Kasumi-1 (cell line): Measurements from ENCODE around the gene SPRY1.

ENCODE experiments used
- DNase-seq, 2 experiments: peaks; one replicate each; lab custom pipeline; 2025; lab: John Stamatoyannopoulos, UW

Gene SPRY1

DNA sequence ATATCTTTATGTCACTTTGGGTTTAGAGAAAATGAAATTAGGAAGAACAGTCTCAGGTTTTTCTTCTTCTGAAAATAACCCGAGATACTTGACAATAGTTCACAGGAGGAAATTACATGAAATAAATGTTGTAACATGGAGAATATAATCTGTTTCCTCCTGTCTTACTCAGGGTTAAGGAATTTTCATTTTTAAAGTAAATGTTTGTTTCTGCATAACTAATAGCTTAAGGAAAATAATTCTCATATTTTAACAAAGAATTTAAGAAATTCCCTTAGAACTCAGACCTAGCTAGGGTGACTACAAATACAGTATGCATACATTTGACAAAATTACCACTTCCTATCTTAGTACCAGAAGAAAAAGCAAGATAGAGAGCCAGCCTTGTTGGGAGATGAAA, 17.2 kb upstream of the SPRY1 start:
- no peak for DNase-seq

GRCh38 chr4:123380728-123381716, 15.6 kb upstream of the SPRY1 start:
- no peak for DNase-seq

- DNase-seq: no peak
These were observed 14.6 kb upstream of the SPRY1 start for GRCh38 chr4:123381996-123382395.

- DNase-seq: no peak
These were observed 13.0 kb upstream of the SPRY1 start for GRCh38 chr4:123383566-123383965.

- DNase-seq: no peak
These were observed 10.0 kb upstream of the SPRY1 start for GRCh38 chr4:123386609-123387008.

DNA sequence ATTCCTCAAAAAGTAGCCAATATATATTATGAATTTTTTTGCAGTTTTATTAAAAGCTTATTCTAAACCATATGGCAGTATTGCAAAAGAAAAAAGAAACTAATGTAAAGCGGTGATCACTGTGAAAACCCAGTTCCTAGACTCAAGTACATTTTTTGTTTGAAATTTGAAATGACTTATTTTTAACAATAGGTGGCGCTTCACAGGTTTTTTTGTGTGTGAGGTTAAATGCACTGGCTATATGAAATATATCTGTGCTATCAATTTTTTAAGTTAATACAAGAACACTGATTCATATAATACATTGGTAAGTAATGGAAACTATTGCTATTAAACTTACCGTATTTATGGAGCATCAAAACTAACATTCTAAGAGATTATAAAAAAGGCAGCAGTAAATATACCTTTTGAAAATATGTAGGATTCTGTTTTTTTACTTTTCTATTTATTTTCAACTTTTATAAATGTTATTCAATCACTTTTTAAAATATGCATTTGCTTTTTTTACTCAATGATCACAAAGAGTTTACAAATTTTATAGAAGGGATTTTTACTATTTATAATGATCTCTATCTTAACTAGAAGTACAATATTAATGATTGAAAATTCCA, 5.6 kb upstream of the SPRY1 start:
- peak; percentile 59 to 62 for DNase-seq

DNA sequence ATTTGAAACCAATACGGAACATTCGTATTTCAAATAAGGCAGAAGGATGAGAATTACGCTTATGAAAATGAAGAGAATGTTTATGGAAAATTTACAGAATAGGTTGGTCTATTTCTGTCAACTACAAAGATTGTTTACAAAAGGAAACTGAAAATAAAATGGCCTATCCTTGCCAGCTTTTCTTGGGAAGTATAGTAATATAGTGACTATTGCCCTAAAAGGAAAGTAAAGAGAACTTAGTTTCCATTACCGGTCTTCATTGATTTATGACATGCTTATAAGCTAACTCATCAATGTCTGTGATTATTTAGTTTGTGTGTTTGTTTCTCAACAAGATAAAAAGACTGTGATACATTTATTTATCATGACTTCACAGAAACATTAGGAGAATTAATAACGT, 2.9 kb upstream of the SPRY1 start:
- no peak for DNase-seq

- DNase-seq: peak; percentile 60 to 65
These were observed 810 bp downstream of the SPRY1 start for GRCh38 chr4:123397144-123398065.

DNA sequence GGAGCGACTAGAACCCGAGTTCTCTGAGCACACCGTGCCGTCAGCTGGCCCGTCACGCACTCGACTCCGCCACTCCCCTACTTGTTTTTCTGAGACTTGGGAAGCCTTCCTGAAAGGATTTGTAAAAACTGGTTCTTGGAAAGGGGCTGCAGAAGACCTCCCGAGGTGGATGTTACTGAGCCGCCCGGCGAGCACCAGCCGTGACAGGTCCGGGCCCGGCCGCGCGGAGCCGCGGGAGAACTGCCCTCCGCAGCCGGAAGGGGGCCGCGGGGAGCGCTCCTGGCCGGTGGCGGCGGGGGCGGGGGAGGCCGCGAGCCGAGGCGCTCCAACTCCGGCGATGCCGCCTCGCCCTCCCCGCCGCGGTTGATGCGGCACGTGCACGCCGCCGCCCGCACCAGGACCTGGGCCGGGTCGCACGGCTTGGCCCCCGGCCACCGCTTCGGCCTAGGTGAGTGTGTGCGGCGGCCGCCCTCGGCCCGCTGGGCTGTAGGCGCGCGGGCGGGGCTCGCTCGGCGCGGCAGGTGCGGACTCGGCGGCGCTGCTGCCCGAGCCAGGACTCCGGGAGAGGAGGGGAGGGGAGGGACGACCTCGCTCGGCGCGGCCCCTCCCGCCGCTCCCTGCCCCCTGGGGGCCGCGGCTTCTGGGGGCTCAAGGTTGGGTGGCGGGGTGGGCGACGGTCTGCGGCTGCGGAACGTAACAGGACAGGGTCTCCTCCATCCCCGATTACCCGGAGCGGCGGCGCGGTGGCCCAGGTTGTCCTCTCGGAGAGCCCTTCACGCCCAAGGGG, 1.7 kb downstream of the SPRY1 start:
- peak; percentile 33 to 47 for DNase-seq

- DNase-seq: peak; percentile 55 to 61
These were observed 2.4 kb downstream of the SPRY1 start for GRCh38 chr4:123398853-123399626.

DNA sequence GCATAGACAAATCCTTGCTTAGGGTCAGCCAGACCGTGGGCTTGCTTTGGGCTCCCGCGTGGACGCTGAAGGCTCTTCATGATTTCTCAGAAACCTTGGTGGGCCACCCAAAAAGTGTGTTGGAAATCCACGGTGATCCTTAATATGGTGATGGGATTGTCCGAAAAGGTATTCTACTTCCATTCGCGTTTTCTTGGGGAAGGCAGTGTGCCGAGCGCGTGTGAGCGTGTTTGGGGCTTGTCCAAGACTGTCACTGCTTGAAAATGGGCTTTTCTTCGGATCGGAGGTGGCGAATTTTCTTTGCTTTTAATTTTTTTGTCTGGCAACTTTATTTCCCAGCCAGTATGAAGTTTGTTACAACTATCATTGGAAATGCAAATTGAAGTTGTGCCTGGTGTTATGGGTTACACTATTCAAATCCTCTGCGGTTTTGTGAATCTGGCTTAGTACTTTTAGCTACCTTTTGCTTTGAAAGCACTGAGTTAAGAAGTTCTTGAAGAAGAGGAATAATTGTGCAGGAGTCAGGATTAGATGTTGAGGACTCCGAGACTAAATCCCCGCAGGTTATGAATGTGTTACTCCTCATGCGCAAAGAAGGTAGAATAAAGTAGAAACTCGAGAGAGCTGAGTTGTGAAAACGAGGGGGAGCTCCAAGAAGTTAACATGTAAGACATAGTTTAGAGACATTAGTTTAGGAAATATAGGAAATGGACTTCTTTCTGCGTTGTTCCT, 3.2 kb downstream of the SPRY1 start:
- peak in 1 of 2 experiments; percentile 38 for DNase-seq

DNA sequence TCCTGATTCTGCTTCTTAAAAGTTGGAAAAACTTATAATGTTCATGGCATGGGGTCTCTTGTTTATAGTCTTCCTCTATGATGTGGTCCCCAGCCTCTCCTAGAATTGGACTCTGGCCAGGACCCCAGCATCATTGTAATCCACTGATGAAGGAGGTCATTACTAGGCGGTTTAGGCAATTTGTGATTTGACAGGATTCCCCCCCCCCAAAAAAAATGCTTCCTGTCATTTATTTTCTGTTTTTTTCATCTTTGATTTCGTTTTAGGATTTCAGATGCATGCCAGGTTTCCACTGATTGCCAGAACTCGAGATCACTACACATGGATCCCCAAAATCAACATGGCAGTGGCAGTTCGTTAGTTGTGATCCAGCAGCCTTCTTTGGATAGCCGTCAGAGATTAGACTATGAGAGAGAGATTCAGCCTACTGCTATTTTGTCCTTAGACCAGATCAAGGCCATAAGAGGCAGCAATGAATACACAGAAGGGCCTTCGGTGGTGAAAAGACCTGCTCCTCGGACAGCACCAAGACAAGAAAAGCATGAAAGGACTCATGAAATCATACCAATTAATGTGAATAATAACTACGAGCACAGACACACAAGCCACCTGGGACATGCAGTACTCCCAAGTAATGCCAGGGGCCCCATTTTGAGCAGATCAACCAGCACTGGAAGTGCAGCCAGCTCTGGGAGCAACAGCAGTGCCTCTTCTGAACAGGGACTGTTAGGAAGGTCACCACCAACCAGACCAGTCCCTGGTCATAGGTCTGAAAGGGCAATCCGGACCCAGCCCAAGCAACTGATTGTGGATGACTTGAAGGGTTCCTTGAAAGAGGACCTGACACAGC, 4.9 kb downstream of the SPRY1 start:
- DNase-seq: no peak

DNA sequence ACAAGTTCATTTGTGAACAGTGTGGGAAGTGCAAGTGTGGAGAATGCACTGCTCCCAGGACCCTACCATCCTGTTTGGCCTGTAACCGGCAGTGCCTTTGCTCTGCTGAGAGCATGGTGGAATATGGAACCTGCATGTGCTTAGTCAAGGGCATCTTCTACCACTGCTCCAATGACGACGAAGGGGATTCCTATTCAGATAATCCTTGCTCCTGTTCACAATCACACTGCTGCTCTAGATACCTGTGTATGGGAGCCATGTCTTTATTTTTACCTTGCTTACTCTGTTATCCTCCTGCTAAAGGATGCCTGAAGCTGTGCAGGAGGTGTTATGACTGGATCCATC, 5.5 kb downstream of the SPRY1 start:
- no peak for DNase-seq

DNA sequence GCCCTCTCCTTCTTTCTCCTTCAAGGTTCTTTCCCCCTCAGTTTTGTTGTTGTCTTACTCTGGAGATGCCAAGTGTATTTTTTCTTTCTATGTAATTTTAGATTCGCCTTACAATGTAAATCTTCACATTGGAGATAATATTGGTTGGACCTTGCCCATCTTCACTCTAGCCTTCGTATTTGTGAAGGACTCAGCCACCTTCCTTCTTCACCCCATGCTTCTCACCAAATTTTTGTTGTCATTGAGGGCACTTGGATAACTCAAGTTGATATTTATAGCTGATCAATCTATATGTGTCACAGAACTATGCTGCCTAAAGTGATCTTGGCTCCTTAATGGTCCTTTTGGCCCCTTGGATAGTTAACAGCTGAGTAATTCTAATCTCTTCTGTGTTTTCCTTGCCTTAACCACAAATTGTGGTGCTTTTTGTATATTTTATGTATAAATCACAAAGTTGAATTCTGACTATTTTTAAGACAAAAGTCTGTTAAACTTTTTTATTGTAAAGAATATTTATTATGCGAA, 6.5 kb downstream of the SPRY1 start:
- no peak for DNase-seq

GRCh38 chr4:123404533-123404932, 7.9 kb downstream of the SPRY1 start:
- no peak for DNase-seq

DNA sequence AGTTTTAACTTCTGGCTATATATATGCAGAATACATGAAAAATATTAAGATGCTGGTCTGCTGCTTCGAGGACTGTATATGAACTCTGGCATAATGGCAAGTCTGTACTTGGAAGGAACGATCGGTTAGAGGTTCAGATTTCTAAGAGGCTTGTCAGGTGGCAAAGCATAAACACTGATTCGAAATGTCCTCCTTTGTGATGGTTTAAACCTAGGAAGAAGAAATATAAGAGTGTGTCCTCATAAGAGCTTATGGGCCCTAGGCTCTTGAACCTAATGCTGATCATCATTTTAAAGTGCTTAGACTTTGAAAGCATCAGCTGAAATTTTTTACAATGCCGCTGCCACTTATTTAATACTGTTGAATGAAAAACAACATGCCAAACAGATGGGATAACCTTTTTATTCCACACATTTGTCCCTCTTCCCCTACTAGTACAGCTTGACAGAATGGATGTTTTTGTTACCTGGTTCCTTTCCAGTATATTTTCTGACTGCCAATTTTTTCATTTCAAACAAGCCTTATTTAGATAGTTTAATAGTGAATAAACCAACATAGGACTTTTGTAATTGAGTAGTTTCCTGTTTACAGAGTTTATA, 8.8 kb downstream of the SPRY1 start:
- DNase-seq: no peak

DNA sequence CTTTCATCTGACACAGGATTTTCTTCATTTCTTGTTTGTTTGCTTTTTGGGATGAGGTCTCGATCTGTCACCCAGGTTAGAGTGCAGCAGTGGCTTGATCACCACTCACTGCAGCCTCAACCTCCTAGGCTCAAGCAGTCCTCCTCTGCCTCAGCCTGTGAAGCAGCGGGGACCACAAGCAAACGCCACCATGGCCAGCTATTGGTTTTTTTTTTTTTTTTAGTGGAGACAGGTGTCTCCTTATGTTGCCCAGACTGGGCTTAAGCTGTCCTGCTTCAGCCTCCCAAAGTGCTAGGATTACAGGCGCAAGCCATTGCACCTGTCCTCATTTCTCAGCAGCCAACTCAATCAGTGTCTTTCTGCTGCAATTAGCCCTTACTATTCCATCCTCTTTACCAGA, 10.3 kb downstream of the SPRY1 start:
- no peak for DNase-seq

GRCh38 chr4:123408471-123409084, 12.0 kb downstream of the SPRY1 start:
- DNase-seq: no peak
